Measurements from ENCODE around the gene PATJ. TPM values are rescaled to one million over a fixed set of nuclear protein-coding genes. Genes with fewer than 3 reads are reported as not detected.
A peak's percentile ranks its signal among the peaks of the same experiment; 100 is the strongest.

The PATJ gene
- total RNA-seq, 1 donor from 2014 or later, result 126 TPM

- Mint-ChIP-seq H3K9me3 (ENCODE audit: low read depth) (no peaks in the 10 kb centered on the region), H3K27ac (no peak overlapping the region), H3K4me1 (ENCODE audit: low read depth) (no peaks in the 10 kb centered on the region), H3K36me3 (ENCODE audit: insufficient read depth) (peaks cover 11% of the 10 kb centered on the region), H3K4me3 (ENCODE audit: low read depth) (no peak overlapping the region), H3K27me3 (no peaks in the 10 kb centered on the region)
- no peak for DNase-seq (ENCODE audit: low spot score, unreplicated experiment)
- TF ChIP-seq CTCF (IDR thresholded peaks at IDR 0.05; ENCODE audit: unreplicated experiment), result no peak
These were observed 329.4 kb downstream of the PATJ start for GRCh38 chr1:62071695-62072094.

DNA sequence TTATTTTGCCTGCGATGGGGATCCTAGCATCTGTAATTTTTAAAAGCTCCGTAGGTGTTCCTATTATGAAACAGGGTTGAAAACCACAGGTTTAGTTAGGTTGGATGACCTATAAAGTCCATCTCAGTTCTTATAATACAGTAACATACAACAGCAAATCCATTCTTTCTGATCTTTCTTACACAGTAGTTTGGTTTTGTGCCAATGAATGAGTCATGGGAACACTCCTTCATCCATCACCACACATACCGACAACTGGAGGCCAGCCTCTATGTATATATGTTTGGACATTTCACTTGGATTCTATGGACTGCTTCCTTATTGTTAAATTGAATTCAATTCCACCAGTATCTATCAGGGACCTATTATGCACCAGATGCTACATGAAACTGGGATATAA is 334.0 kb downstream of the PATJ start:
- H3K4me1 Mint-ChIP-seq (ENCODE audit: low read depth), result no peaks in the 10 kb centered on the region
- no peak for TF ChIP-seq CTCF (IDR thresholded peaks at IDR 0.05; ENCODE audit: unreplicated experiment)
- H3K36me3 Mint-ChIP-seq (ENCODE audit: insufficient read depth), result peaks cover 10% of the 10 kb centered on the region
- no peak for DNase-seq (ENCODE audit: low spot score, unreplicated experiment)
- H3K4me3 Mint-ChIP-seq (ENCODE audit: low read depth), result no peak overlapping the region
- no peak overlapping the region for H3K27ac Mint-ChIP-seq
- H3K27me3 Mint-ChIP-seq, result no peaks in the 10 kb centered on the region
- H3K9me3 Mint-ChIP-seq (ENCODE audit: low read depth), result no peaks in the 10 kb centered on the region

GRCh38 chr1:62077821-62078220 is 335.5 kb downstream of the PATJ start:
- peak overlapping the region; percentile 31 for H3K27ac Mint-ChIP-seq
- H3K4me3 Mint-ChIP-seq (ENCODE audit: low read depth), result no peak overlapping the region

DNA sequence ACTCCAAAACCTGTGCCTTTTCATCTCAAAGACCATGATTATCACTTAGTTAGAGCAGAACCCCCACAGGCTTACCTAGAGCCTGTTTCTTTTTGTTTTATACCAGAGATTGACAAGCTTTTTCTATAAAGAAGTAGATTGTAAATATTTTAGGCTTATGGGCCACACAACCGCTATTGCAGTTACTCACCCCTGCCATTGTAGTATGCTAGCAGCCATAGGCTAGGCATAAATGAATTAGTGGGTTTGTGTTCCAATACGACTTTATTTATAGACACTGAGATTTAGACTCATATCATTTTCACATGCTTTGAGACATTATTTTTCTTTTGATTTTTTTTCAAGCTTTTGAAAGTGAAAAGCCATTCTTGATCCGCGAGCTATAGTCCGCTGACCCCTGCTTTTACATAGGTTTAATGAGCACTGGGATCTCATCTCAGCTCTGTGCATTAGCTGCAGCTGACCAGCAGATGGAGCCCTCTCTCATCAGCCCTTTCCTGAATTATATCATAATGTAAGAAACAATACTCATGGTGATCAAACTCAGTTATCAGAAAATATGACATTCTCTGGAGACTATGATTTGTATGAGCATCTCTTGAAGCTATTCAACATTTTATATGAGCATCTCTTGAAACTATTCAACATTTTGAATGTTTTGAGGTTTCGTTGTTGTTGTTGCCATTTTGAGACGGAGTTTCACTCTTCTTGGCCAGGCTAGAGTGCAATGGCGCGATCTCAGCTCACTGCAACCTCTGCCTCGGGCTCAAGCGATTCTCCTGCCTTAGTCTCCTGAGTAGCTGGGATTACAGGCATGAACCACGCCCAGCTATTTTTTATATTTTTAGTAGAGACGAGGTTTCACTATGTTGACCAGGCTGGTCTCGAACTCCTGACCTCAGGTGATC is 340.4 kb downstream of the PATJ start:
- no peaks in the 10 kb centered on the region for H3K27me3 Mint-ChIP-seq
- H3K9me3 Mint-ChIP-seq (ENCODE audit: low read depth), result no peaks in the 10 kb centered on the region
- TF ChIP-seq CTCF (IDR thresholded peaks at IDR 0.05; ENCODE audit: unreplicated experiment), result peak; percentile 92
- H3K4me1 Mint-ChIP-seq (ENCODE audit: low read depth), result no peaks in the 10 kb centered on the region
- no peak overlapping the region for H3K27ac Mint-ChIP-seq
- peak; percentile 12 for DNase-seq (ENCODE audit: low spot score, unreplicated experiment)
- H3K4me3 Mint-ChIP-seq (ENCODE audit: low read depth), result no peak overlapping the region
- peaks cover 21% of the 10 kb centered on the region for H3K36me3 Mint-ChIP-seq (ENCODE audit: insufficient read depth)

More at GRCh38 chr1:62077821-62078220, 335.5 kb downstream of the PATJ start:
- no peak for TF ChIP-seq CTCF (IDR thresholded peaks at IDR 0.05; ENCODE audit: unreplicated experiment)
- H3K4me1 Mint-ChIP-seq (ENCODE audit: low read depth), result no peaks in the 10 kb centered on the region
- H3K27me3 Mint-ChIP-seq, result no peaks in the 10 kb centered on the region
- peaks cover 9% of the 10 kb centered on the region for H3K36me3 Mint-ChIP-seq (ENCODE audit: insufficient read depth)
- no peaks in the 10 kb centered on the region for H3K9me3 Mint-ChIP-seq (ENCODE audit: low read depth)
- DNase-seq (ENCODE audit: low spot score, unreplicated experiment), result no peak

- no peak overlapping the region for H3K4me3 Mint-ChIP-seq (ENCODE audit: low read depth)
- no peak for DNase-seq (ENCODE audit: low spot score, unreplicated experiment)
- no peak for TF ChIP-seq CTCF (IDR thresholded peaks at IDR 0.05; ENCODE audit: unreplicated experiment)
- no peak overlapping the region for H3K27ac Mint-ChIP-seq
- peaks cover 22% of the 10 kb centered on the region for H3K36me3 Mint-ChIP-seq (ENCODE audit: insufficient read depth)
- no peaks in the 10 kb centered on the region for H3K4me1 Mint-ChIP-seq (ENCODE audit: low read depth)
- no peaks in the 10 kb centered on the region for H3K9me3 Mint-ChIP-seq (ENCODE audit: low read depth)
- H3K27me3 Mint-ChIP-seq, result no peaks in the 10 kb centered on the region
These were observed 342.1 kb downstream of the PATJ start for GRCh38 chr1:62084310-62084890.
